22Rv1 (cell line): ENCODE measurements around the gene DDAH1.

ENCODE experiments used
- H3K27ac ChIP-seq: fragments of 450-650 bp; 2 replicates; pipeline ENCODE4 v1.5.1; 2017
- ZFX ChIP-seq: fragments of 450-650 bp; IDR thresholded peaks from 2 replicates; pipeline ENCODE4 v1.6.1; 2017; ENCODE audit warnings: antibody characterized with exemption, borderline replicate concordance
- TF ChIP-seq, protein P1 (sequence below): fragments of 450-650 bp; IDR thresholded peaks from 2 replicates; pipeline ENCODE4 v1.5.1; 2017; ENCODE audit warnings: mild to moderate bottlenecking

DDAH1 gene

DNA sequence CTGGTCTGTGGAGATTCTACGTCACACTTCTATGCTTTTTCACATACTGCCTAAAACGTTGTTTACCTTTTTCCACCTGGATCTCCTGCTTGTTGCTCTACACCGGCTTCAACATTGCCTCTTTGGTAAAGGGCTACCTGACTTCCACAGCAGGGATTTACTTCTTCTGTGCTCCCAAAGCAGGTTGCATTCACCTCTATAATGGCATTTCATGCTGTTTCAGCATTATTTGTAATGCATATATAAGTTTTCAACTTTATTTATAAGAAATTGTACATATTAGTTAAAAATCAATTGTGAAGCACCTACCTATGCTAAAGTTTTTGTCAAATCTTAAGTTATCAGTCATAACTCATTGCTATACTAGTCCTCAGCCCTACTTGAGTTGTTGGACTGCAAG lies 55.4 kb downstream of the DDAH1 start:
- TF ChIP-seq, protein P1, sequence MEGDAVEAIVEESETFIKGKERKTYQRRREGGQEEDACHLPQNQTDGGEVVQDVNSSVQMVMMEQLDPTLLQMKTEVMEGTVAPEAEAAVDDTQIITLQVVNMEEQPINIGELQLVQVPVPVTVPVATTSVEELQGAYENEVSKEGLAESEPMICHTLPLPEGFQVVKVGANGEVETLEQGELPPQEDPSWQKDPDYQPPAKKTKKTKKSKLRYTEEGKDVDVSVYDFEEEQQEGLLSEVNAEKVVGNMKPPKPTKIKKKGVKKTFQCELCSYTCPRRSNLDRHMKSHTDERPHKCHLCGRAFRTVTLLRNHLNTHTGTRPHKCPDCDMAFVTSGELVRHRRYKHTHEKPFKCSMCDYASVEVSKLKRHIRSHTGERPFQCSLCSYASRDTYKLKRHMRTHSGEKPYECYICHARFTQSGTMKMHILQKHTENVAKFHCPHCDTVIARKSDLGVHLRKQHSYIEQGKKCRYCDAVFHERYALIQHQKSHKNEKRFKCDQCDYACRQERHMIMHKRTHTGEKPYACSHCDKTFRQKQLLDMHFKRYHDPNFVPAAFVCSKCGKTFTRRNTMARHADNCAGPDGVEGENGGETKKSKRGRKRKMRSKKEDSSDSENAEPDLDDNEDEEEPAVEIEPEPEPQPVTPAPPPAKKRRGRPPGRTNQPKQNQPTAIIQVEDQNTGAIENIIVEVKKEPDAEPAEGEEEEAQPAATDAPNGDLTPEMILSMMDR: no peak
- TF ChIP-seq ZFX: no peak
- H3K27ac ChIP-seq: no peak overlapping the region

DNA sequence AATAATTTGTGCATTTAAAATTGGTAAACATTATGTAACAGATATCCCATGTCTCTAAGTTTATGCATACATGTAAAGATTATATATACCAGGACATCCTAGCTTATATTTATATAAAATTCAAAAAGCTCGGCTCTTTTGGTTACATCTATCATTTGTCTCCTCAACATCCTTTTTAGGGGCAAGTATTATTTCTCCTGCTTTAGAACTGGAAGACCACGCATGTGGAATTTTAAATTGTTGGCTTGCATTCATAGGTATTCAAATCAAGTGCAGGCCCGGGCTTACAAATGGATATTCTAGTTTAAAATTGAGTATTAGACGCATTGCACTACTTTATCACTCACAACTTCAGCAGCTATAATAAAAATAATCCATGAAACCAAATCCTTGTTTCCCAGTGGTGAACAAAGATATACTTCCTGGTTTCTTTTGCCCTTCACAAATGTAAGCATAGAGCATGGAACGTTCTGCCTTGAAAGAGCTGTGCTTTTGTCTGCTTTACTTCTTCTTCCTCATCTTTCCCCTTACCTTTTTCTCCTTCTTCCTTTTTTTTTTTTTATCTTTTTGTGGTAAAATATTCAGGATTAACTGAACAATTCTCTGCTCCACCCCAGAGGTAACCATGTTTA lies 57.1 kb downstream of the DDAH1 start:
- TF ChIP-seq, protein P1: no peak
- TF ChIP-seq ZFX: no peak
- H3K27ac ChIP-seq: no peak overlapping the region

- no peak overlapping the region for H3K27ac ChIP-seq
- no peak for TF ChIP-seq ZFX
- TF ChIP-seq, protein P1: no peak
Observed at GRCh38 chr1:85406887-85407533, 57.9 kb downstream of the DDAH1 start.

- H3K27ac ChIP-seq: no peak overlapping the region
- TF ChIP-seq, protein P1: no peak
- no peak for TF ChIP-seq ZFX
Observed at GRCh38 chr1:85406081-85406480, 58.9 kb downstream of the DDAH1 start.

DNA sequence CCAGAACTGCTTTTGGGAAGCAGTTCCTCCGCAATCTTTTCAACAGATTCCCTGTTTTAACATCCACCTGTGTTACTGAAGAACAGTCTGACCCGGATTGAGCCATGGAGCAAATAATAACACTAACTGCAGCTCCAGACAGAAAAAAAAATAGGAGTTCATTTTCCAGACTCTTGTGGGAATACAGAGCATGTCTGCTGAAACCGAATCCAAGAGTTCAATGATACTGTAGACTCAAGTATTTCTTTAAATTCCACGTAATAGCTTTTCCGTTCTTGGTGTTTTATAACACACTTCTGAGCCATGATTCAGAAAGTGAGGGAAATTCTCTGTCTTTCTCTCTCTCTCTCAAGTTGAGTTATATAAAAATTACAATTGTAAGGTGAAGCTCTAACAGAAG lies 60.6 kb downstream of the DDAH1 start:
- TF ChIP-seq, protein P1: no peak
- TF ChIP-seq ZFX: no peak
- H3K27ac ChIP-seq: no peak overlapping the region

- TF ChIP-seq ZFX: no peak
- TF ChIP-seq, protein P1: no peak
- no peak overlapping the region for H3K27ac ChIP-seq
Observed at GRCh38 chr1:85398391-85399064, 66.4 kb downstream of the DDAH1 start.
